Parathyroid adenoma (tissue), 2 donors: Measurements from ENCODE around the gene SLC34A3.
A peak's percentile ranks its signal among the peaks of the same experiment; 100 is the strongest.

ENCODE experiments used
- H2AFZ ChIP-seq: fragments of 300-600 bp; sonication (generic); one replicate; pipeline ENCODE4 v1.7.0; 2017; ENCODE audit warnings: antibody characterized with exemption, mild to moderate bottlenecking
- H3K27ac ChIP-seq: fragments of 300-600 bp; sonication (generic); one replicate; pipeline ENCODE4 v1.7.0; 2017
- H3K27me3 ChIP-seq: fragments of 300-600 bp; sonication (generic); one replicate; pipeline ENCODE4 v1.7.0; 2017; ENCODE audit warnings: low read length; ENCODE audit not compliant: control insufficient read depth, insufficient read depth
- H3K36me3 ChIP-seq: fragments of 300-600 bp; sonication (generic); one replicate; pipeline ENCODE4 v1.7.0; 2017; ENCODE audit warnings: low read length; ENCODE audit not compliant: control insufficient read depth, insufficient read depth
- H3K4me1 ChIP-seq: fragments of 300-600 bp; sonication (generic); one replicate; pipeline ENCODE4 v1.7.0; 2017; ENCODE audit warnings: control low read depth
- H3K4me2 ChIP-seq: fragments of 300-600 bp; sonication (generic); one replicate; pipeline ENCODE4 v1.7.0; 2017; ENCODE audit warnings: low read length
- H3K4me3 ChIP-seq: fragments of 300-600 bp; sonication (generic); one replicate; pipeline ENCODE4 v1.7.0; 2017; ENCODE audit warnings: low read depth, low read length
- H3K79me2 ChIP-seq: fragments of 300-600 bp; sonication (generic); one replicate; pipeline ENCODE4 v1.7.0; 2017; ENCODE audit warnings: control low read depth
- H3K9ac ChIP-seq: fragments of 300-600 bp; sonication (generic); one replicate; pipeline ENCODE4 v1.7.0; 2017; ENCODE audit warnings: mild to moderate bottlenecking
- H3K9me3 ChIP-seq: fragments of 300-600 bp; sonication (generic); one replicate; pipeline ENCODE4 v1.7.0; 2017; ENCODE audit warnings: low read length; ENCODE audit not compliant: control insufficient read depth
- TF ChIP-seq, protein P1 (sequence below): fragments of 300-600 bp; sonication (generic); IDR thresholded peaks from one replicate; pipeline ENCODE4 v1.7.0; 2017; ENCODE audit warnings: antibody characterized with exemption, mild to moderate bottlenecking
- donor health status: primary hyperparathyroidism.

SLC34A3 gene

GRCh38 chr9:137267933-137268355, 37.2 kb downstream of the SLC34A3 start:
- no peaks in the 10 kb centered on the region for H3K79me2 ChIP-seq
- H3K9ac ChIP-seq = no peak overlapping the region

DNA sequence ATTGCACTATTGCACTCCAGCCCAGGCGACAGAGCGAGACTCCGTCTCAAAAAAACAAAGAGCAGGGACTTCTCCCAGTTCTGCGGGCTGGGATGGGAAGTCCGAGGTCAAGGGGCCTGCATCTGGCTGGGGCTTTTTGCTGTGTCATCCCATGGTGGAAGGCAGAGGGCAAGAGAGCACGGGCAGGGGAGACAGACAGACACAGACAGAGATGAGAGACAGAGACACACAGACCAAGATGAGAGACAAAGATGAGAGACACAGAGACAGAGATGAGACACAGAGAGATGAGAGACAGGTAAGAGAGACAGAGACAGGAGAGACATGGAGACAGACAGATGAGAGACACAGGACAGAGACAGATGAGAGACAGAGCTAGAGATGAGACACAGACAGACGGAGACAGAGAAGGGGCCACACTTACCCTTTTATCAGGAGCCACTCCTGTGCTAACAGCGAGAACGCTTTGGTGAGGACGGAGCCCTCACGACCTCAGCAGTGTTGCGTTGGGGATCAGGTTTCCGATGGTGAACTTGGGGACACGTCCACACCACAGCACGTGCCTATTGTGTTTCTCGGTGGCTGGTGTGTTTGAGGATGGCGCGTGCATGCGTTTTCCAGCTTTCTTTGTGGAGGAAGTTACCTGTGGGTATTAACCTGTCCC, 38.0 kb downstream of the SLC34A3 start:
- no peak overlapping the region for H2AFZ ChIP-seq
- H3K27me3 ChIP-seq = no peaks in the 10 kb centered on the region
- H3K4me3 ChIP-seq = no peak overlapping the region
- peak overlapping the region; percentile 28 for H3K4me2 ChIP-seq
- H3K79me2 ChIP-seq = no peaks in the 10 kb centered on the region
- no peaks in the 10 kb centered on the region for H3K36me3 ChIP-seq
- H3K9ac ChIP-seq = no peak overlapping the region
- TF ChIP-seq, protein P1, sequence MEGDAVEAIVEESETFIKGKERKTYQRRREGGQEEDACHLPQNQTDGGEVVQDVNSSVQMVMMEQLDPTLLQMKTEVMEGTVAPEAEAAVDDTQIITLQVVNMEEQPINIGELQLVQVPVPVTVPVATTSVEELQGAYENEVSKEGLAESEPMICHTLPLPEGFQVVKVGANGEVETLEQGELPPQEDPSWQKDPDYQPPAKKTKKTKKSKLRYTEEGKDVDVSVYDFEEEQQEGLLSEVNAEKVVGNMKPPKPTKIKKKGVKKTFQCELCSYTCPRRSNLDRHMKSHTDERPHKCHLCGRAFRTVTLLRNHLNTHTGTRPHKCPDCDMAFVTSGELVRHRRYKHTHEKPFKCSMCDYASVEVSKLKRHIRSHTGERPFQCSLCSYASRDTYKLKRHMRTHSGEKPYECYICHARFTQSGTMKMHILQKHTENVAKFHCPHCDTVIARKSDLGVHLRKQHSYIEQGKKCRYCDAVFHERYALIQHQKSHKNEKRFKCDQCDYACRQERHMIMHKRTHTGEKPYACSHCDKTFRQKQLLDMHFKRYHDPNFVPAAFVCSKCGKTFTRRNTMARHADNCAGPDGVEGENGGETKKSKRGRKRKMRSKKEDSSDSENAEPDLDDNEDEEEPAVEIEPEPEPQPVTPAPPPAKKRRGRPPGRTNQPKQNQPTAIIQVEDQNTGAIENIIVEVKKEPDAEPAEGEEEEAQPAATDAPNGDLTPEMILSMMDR = no peak
- peak overlapping the region; percentile 24 for H3K27ac ChIP-seq
- peaks cover 4% of the 10 kb centered on the region for H3K4me1 ChIP-seq
- no peaks in the 10 kb centered on the region for H3K9me3 ChIP-seq

More at GRCh38 chr9:137267933-137268355, 37.2 kb downstream of the SLC34A3 start:
- no peak overlapping the region for H3K4me2 ChIP-seq
- H3K4me1 ChIP-seq = peaks cover 4% of the 10 kb centered on the region
- no peak overlapping the region for H3K4me3 ChIP-seq
- no peak overlapping the region for H2AFZ ChIP-seq
- no peaks in the 10 kb centered on the region for H3K27me3 ChIP-seq
- TF ChIP-seq, protein P1 = no peak
- no peak overlapping the region for H3K27ac ChIP-seq
- no peaks in the 10 kb centered on the region for H3K36me3 ChIP-seq
- H3K9me3 ChIP-seq = no peaks in the 10 kb centered on the region

- Histone ChIP-seq H3K9ac (no peak overlapping the region), H2AFZ (no peak overlapping the region), H3K4me2 (peak overlapping the region; percentile 28), H3K36me3 (no peaks in the 10 kb centered on the region), H3K27me3 (no peaks in the 10 kb centered on the region), H3K79me2 (no peaks in the 10 kb centered on the region), H3K27ac (peak overlapping the region; percentile 24), H3K4me1 (peaks cover 4% of the 10 kb centered on the region), H3K9me3 (no peaks in the 10 kb centered on the region), H3K4me3 (no peak overlapping the region)
- TF ChIP-seq, protein P1 = no peak
These were observed 38.6 kb downstream of the SLC34A3 start for GRCh38 chr9:137269231-137269772.

GRCh38 chr9:137270929-137271695, 40.4 kb downstream of the SLC34A3 start:
- Histone ChIP-seq H3K27me3 (no peaks in the 10 kb centered on the region), H3K9me3 (no peaks in the 10 kb centered on the region), H2AFZ (no peak overlapping the region), H3K4me2 (no peak overlapping the region), H3K36me3 (no peaks in the 10 kb centered on the region), H3K9ac (no peak overlapping the region), H3K4me1 (peaks cover 4% of the 10 kb centered on the region), H3K4me3 (no peak overlapping the region), H3K27ac (no peak overlapping the region), H3K79me2 (no peaks in the 10 kb centered on the region)
- TF ChIP-seq, protein P1 = no peak
